Colonic mucosa (tissue), 4 donors: ENCODE results near the gene OOSP1. TPM values are rescaled to one million over a fixed set of nuclear protein-coding genes. Genes with fewer than 3 reads are reported as not detected.

Source experiments
- DNase-seq: peaks from one replicate; pipeline ENCODE4 v3.0.0-alpha.2; 2020
- H3K27ac ChIP-seq: fragments of 200-600 bp; one replicate; pipeline ENCODE4 v1.8.0; 2021
- H3K27me3 ChIP-seq: fragments of 200-600 bp; one replicate; pipeline ENCODE4 v1.8.0; 2021
- H3K36me3 ChIP-seq: fragments of 200-600 bp; one replicate; pipeline ENCODE4 v1.8.0; 2021
- H3K4me1 ChIP-seq: fragments of 200-600 bp; one replicate; pipeline ENCODE4 v1.8.0; 2021; ENCODE audit warnings: mild to moderate bottlenecking
- H3K4me3 ChIP-seq: fragments of 200-600 bp; one replicate; pipeline ENCODE4 v1.8.0; 2021
- H3K9ac ChIP-seq, 2 donors: one replicate each; pipeline ENCODE4 v1.7.0; 2013; ENCODE audit warnings: control low read depth in 2 of 2, low read depth in 2 of 2, low read length in 2 of 2
- H3K9me3 ChIP-seq: fragments of 200-600 bp; one replicate; pipeline ENCODE4 v1.8.0; 2021
- intact Hi-C: fragments of 100-400 bp; cut with DNase I; formaldehyde crosslinking; loops from one replicate; pipeline ENCODE4 v1.14.1; 2022
- total RNA-seq, 2 donors: library from RNA; stranded (reverse); fragmentation: NEBNext Ultra II Directional in 1 of 2; extraction: Animal tissue kit (Norgen Biotek cat#: 25700) in 1 of 2; gene quantifications; one replicate each; pipeline ENCODE4 v1.2.1, GENCODE V29; 2021
- TF ChIP-seq, protein P1 (sequence below): fragments of 200-600 bp; IDR thresholded peaks from one replicate; pipeline ENCODE4 v1.8.0; 2022; ENCODE audit warnings: antibody characterized with exemption, mild to moderate bottlenecking
- donor health status: healthy.
- donor health status: DM: no; HTN: no; CAD: no.
- donor health status: DM: no; HTN: no; CAD: no.

Gene OOSP1
- total RNA-seq, 2 donors from 2014 or later, result not detected

DNA sequence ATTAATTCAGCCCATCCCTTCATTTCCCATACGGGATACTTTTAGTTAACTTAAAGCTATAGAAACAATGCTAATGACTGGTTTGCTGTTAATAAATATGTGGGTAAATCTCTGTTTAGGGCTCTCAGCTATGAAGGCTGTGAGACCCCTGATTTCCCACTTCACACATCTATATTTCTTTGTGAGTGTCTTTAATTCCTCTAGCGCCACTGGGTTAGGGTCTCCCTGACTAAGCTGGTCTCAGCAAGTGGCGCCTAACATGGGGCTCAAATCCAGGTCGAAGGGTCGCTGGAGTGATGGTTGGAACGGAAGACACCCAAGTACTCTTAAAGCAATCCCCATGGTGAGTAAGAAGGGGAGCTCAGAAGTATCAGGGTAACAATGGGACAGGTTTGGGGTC is 14.4 kb upstream of the OOSP1 start:
- Histone ChIP-seq H3K36me3 (no peaks in the 10 kb centered on the region), H3K9me3 (peaks cover 4% of the 10 kb centered on the region), H3K27ac (no peak overlapping the region), H3K27me3 (no peaks in the 10 kb centered on the region), H3K9ac (no peak overlapping the region), H3K4me3 (no peak overlapping the region), H3K4me1 (no peaks in the 10 kb centered on the region)
- TF ChIP-seq, protein P1, sequence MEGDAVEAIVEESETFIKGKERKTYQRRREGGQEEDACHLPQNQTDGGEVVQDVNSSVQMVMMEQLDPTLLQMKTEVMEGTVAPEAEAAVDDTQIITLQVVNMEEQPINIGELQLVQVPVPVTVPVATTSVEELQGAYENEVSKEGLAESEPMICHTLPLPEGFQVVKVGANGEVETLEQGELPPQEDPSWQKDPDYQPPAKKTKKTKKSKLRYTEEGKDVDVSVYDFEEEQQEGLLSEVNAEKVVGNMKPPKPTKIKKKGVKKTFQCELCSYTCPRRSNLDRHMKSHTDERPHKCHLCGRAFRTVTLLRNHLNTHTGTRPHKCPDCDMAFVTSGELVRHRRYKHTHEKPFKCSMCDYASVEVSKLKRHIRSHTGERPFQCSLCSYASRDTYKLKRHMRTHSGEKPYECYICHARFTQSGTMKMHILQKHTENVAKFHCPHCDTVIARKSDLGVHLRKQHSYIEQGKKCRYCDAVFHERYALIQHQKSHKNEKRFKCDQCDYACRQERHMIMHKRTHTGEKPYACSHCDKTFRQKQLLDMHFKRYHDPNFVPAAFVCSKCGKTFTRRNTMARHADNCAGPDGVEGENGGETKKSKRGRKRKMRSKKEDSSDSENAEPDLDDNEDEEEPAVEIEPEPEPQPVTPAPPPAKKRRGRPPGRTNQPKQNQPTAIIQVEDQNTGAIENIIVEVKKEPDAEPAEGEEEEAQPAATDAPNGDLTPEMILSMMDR, result no peak
- no peak for DNase-seq
- intact Hi-C loops, result no loop called here

DNA sequence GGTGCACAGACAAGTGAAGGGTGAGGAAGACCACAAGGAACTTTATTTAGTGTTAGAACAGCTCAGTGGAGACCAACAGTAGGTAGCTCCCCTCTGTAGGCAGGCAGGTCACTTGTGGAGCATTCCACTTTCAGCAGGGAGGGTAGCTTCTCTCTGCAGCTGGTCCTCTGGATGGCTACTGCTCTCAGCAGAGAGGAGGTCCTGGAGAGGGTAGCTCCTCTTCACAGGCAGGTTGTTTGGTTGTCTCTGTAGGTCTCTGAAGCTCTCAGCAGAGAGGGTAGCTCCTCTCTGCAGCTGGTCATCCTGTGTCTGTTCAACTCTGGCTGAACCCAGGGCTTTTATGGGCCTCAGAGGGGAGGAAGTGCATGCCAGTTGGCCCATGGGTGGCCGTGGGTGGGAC is 6.5 kb upstream of the OOSP1 start:
- H3K27me3 ChIP-seq, result no peaks in the 10 kb centered on the region
- H3K9me3 ChIP-seq, result no peaks in the 10 kb centered on the region
- H3K4me3 ChIP-seq, result no peak overlapping the region
- DNase-seq, result no peak
- no peaks in the 10 kb centered on the region for H3K36me3 ChIP-seq
- no peaks in the 10 kb centered on the region for H3K4me1 ChIP-seq
- intact Hi-C loops, result no loop called here
- no peak overlapping the region for H3K9ac ChIP-seq
- H3K27ac ChIP-seq, result no peak overlapping the region
- TF ChIP-seq, protein P1, result no peak

DNA sequence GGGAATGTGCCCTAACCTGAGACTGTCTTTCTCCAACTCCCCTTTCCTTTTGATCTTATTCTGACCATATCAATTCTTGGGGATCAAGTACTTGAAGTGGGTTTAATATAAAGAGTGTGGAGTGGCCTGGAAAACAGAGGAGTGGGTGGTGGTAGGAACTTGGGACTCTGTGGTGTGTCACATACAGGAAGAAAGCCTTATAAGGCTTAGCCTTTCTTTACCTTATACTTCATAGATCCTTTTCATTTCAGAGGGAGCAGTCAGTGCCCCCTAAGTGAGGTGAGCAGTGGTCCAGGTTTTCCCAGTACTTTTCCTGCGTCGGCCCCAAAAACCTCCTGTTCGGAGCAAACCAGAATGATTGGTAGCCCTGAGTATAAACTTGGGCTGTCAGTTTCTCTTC is 486 bp downstream of the OOSP1 start:
- TF ChIP-seq, protein P1, result no peak
- no peaks in the 10 kb centered on the region for H3K4me1 ChIP-seq

DNA sequence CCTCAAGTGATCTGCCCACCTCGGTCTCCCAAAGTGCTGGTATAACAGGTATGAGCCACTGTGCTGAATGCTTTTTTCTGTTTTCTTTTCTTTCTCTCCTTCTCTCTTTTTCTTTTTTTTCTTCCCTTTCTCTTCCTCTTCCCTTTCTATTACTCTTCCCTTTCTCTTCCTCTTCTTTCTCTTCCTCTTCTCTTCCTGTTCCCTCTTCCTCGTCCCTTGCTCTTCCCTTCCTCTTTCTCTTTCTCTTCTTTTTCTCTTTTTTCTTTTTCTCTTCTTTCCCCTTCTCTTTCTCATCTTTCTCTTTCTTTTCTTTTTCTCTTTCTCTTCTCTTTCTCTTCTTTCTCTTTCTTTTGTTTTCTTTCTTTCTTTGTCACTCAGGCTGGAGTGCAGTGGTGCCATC is 1.2 kb downstream of the OOSP1 start:
- Histone ChIP-seq H3K36me3 (no peaks in the 10 kb centered on the region), H3K27ac (no peak overlapping the region), H3K27me3 (no peaks in the 10 kb centered on the region), H3K9me3 (no peaks in the 10 kb centered on the region), H3K4me1 (no peaks in the 10 kb centered on the region), H3K4me3 (no peak overlapping the region), H3K9ac (no peak overlapping the region)
- TF ChIP-seq, protein P1, result no peak
- intact Hi-C loops, result no loop called here
- no peak for DNase-seq

More for the DNA sequence above, 486 bp downstream of the OOSP1 start:
- intact Hi-C loops, result no loop called here
- Histone ChIP-seq H3K36me3 (no peaks in the 10 kb centered on the region), H3K9ac (no peak overlapping the region), H3K4me3 (no peak overlapping the region), H3K9me3 (no peaks in the 10 kb centered on the region), H3K27me3 (no peaks in the 10 kb centered on the region), H3K27ac (no peak overlapping the region)
- DNase-seq, result no peak

DNA sequence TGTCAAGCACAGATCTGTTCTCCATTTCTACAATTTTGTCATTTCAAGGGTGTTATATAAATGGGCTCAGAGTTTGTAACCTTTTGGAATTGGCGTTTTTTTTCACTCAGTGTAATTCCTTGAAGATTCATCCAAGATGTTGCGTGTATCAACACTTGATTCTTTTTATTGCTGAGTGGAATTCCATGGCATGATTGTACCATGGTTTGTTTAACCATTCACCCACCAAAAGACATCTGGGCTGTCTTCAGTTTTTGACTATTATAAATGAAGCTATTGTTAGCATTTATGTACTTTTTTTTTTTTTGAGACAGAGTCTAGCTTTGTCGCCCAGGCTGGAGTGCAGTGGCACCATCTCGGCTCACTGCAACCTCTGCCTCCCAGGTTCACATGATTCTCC is 2.9 kb downstream of the OOSP1 start:
- no peak overlapping the region for H3K4me3 ChIP-seq
- H3K9me3 ChIP-seq, result no peaks in the 10 kb centered on the region
- intact Hi-C loops, result no loop called here
- no peaks in the 10 kb centered on the region for H3K27me3 ChIP-seq
- no peak overlapping the region for H3K9ac ChIP-seq
- H3K36me3 ChIP-seq, result no peaks in the 10 kb centered on the region
- no peaks in the 10 kb centered on the region for H3K4me1 ChIP-seq
- TF ChIP-seq, protein P1, result no peak
- H3K27ac ChIP-seq, result no peak overlapping the region
- DNase-seq, result no peak
